Measurements from ENCODE around the gene TM2D3.
A peak's percentile ranks its signal among the peaks of the same experiment; 100 is the strongest.
"Not testable (repeated sequence)": the region's sequence is repeated elsewhere in the genome, so short reads cannot be mapped to it uniquely, and the experiment has no call there.

Gene TM2D3

DNA sequence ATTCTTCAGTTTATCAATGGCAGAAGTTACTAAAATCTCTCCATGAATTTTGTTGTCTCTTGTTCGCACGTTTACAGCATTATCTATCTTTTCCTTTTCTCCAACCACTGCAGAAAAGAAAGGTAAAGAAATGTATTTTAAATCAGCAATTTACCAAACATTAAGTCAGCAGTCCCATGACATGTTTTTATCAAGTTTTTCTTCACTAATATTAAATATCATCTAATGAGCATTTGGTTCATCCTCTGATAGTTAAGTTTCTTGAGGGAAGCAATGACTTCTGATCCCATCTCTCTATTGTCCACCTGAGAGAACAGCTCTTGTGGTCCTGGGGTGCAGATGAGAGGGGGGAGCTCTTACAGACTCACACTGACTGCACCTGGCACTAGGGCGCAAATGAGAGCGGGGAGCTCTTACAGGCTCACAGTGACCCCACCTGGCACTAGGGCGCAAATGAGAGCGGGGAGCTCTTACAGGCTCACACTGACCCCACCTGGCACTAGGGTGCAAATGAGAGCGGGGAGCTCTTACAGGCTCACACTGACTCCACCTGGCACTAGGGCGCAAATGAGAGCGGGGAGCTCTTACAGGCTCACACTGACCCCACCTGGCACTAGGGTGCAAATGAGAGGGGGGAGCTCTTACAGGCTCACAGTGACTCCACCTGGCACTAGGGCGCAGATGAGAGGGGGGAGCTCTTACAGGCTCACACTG, 2.6 kb upstream of the TM2D3 start:
- not testable (repeated sequence) for DNase-seq

DNA sequence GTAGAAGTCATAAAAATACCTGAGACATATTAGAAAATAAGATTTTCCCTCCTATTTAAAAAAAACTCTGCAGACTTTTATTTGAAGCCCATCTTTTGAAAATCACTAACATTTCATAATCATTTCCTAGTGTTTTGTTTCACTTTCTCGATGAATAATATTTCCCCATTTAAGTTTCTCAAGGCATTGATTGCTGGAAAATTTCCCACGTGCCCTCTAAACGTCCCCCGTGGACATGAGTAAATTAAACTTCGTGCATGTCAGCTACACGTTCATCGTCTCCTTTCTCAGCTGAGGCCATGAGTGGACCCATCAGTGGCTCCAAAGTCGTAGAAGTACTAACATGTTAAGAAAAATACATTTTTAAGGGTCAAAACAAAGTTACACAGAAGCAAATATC, 2.0 kb upstream of the TM2D3 start:
- no peak for DNase-seq

- DNase-seq, result no peak
Measured at GRCh38 chr15:101652786-101653430, 727 bp upstream of the TM2D3 start.

DNA sequence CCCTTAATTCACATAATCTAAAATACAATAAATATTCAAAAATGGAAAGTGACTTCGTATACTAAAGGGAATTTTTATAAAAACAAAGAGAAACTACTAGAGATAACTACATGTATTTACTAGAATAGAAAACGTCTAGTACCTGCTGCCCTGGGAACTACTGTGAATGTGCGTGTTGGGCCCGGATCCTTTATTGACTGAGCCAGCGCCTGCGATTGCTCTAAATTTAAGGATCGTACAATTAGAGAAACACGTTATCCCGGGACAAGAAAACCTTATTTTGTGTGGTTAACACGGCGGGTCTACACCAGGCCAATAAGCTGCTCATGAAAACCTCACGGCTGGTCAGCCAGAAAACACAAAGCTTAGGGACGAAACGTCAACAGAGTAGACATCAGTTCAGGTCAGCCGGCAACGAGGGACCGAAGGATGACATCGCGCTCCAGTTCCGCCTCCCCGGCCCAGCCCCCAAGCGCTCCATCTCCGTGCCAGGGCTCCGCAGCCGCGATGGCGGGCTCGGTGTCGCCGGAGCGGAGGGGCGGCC, 555 bp downstream of the TM2D3 start:
- no peak for DNase-seq

DNA sequence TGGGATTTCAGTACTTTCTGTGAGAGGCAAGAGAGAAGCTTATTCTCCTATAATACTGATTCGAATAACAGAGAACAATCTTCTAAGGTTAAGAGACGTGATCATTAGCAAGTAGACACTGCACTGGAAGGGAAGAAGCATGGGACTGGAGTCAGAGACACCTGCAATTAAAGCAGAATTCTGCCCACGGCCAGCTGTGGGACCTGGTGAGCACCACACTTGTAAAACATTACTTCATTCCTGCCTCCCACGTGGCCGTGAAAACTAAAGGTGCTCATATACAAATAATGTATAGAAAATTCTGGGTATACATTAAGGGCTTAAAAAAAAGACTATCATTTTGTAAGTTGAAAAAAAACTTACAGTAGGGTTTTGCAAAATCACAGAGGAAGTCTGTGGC, 2.0 kb downstream of the TM2D3 start:
- DNase-seq, result no peak

GRCh38 chr15:101648356-101648755, 3.8 kb downstream of the TM2D3 start:
- DNase-seq, result no peak

- no peak for DNase-seq
Measured at GRCh38 chr15:101647251-101647650, 4.9 kb downstream of the TM2D3 start.

DNA sequence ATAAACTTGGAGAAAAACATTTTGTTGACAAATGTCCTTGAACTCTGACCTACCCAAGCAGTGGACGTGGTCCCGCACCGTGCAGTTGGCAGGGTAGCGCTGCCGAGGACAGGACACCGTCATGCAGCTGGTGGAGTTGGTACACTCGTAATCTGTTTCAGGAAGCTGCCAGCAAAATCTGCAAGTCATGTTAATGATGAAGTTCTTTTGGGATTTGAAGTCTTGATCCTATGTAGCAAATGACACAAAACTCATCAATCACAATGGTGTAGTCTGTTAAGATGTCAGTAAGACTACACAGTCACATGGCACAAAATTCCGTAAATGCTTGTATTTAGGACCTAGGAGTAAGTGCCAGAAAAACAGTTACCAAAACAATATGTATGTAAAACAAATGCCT, 5.5 kb downstream of the TM2D3 start:
- DNase-seq, result no peak

- DNase-seq, result no peak
Measured at GRCh38 chr15:101642361-101642760, 9.8 kb downstream of the TM2D3 start.

DNA sequence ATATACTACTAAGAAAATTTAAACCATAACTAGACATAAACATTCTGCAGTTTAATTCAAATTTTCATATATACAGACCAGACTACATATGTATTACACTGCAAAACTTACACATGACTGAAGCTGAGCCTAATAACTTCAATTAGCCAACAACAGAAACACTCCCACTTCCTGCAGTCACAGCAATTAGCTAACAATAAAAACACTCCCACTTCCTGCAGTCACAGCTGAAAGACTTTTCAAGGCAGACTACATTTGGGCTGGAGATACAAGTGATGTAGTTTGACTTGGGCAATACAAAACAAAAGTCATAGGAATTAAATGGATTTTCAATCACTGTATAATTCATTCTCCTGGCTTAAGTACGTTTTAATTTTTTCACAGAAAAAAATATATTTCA, 10.3 kb downstream of the TM2D3 start:
- DNase-seq, result no peak

DNA sequence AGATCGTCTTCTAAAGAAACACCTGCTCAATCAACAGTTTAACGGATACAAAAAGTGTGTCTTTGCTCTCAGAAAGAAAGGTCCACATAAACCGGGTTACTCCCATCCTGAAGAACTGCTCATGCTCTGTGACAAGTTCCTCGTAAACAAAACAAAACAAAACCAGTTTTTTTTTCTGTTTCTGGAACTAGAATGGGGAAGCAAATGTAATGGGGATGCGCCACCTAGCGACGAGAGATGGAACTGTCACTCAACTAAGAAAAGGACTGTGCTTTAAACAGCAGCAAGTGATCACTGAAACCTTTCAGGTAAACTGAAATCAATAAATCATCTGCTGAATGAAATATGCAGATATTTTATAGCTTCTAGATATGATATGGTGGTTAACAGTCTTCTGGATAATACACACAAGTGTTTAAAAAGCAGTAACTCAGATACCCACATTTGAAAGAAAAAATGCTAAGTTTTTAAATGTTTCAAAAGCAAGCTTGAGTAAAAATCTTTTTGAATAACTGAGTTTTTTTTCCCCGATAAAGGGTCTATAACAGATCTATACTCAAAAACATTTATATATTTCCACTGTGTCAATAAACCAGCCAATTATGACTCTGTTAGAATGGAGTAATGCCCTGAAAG, 10.9 kb downstream of the TM2D3 start:
- peak; percentile 41 for DNase-seq

DNA sequence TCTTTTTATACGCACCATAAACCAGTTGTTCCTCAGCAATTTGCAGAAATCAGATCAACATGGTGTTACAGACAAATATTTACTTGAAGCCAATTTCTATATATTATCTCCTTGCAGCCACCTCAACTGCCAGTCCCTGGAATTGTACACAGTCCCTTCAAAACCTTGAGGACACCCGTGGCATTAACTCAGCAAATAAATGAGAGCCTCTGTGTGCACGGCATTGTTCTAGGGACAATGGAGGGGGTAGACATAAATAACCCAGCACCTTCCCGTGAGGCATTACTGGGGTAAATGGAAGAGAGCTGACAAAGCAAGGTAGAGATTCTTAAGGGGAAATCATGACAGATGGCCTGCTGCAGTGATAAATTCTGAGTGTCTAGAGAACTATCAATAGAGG, 12.5 kb downstream of the TM2D3 start:
- no peak for DNase-seq

DNA sequence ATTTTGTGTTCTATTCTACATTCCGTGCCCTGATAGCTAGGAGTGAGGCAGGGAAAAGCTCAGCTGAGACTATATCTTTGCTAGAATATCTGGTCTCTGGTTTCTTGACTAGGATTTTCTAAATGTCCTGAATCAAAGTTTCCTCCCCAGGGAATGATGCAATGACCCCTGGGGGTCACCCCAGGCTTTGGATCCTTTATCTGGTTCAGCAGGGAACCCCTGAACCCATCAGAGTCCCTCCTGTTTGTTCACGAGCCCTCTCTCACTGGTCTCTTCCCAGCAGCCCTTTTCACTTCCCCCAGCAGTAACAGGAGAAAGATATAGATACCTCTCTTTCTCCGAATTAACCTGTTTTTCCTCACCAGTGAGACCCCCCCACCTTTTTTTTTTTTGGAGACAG, 14.3 kb downstream of the TM2D3 start:
- no peak for DNase-seq

DNA sequence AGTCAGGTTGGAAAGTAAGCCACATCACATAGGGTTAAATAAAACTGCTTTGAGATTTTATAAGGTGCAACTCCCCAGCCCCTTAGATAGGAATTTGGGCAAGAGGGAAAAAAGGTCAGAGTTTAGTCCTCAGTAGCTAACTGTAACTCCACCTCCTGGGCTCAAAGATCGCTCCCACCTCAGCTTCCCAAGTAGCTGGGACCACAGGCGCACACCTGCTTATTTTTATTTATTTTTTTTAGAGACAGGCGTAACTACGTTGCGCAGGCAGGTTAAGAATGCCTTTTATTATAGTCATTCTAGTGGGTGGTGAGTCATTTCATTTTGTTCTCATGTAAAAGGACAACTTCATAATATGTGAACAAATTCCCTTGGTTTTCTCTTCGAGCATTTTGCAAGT, 14.7 kb downstream of the TM2D3 start:
- no peak for DNase-seq

GRCh38 chr15:101637038-101637437, 15.1 kb downstream of the TM2D3 start:
- no peak for DNase-seq

GRCh38 chr15:101635944-101636727, 16.0 kb downstream of the TM2D3 start:
- DNase-seq, result no peak

GRCh38 chr15:101633356-101633755, 18.8 kb downstream of the TM2D3 start:
- DNase-seq, result no peak

DNA sequence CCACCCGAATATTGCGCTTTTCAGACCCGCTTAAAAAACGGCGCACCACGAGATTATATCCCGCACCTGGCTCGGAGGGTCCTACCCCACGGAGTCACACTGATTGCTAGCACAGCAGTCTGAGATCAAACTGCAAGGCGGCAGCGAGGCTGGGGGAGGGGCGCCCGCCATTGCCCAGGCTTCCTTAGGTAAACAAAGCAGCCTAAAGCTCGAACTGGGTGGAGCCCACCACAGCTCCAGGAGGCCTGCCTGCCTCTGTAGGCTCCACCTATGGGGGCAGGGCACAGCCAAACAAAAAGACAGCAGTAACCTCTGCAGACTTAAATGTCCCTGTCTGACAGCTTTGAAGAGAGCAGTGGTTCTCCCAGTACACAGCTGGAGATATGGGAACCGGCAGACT, 25.5 kb downstream of the TM2D3 start:
- not testable (repeated sequence) for DNase-seq

DNA sequence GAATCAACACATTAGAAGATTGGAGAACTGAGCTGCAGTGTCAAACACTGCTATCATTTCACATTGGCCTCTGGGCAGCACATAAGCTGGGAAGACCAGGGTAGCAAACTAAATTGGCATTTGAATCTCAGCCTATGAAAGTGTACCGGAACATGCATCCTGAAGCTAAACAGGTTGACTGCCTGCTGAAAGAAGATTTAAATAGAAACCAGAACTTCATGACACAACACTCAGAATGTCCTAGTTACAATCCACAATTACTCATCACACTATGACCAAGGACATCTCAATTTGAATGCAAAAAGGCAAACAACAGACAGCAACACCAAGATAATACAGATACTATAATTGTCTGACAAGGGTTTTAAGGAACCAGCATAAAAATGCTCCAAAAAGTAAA, 26.2 kb downstream of the TM2D3 start:
- DNase-seq, result no peak

- no peak for DNase-seq
Measured at GRCh38 chr15:101625184-101625583, 27.0 kb downstream of the TM2D3 start.

GRCh38 chr15:101623367-101624304, 28.5 kb downstream of the TM2D3 start:
- DNase-seq, result no peak

- no peak for DNase-seq
Measured at GRCh38 chr15:101621961-101622360, 30.2 kb downstream of the TM2D3 start.
